ENCODE results near the gene OSBPL2.

The OSBPL2 gene

GRCh38 chr20:62287129-62287528 is 48.8 kb downstream of the OSBPL2 start:
- DNase-seq, result no peak

- no peak for DNase-seq
Measured at GRCh38 chr20:62287759-62288534, 49.6 kb downstream of the OSBPL2 start.

GRCh38 chr20:62288535-62289105 is 50.3 kb downstream of the OSBPL2 start:
- DNase-seq, result no peak

GRCh38 chr20:62289131-62289530 is 50.8 kb downstream of the OSBPL2 start:
- DNase-seq, result no peak

- no peak for DNase-seq
Measured at GRCh38 chr20:62289898-62290297, 51.6 kb downstream of the OSBPL2 start.

- DNase-seq, result no peak
Measured at GRCh38 chr20:62291251-62292066, 53.1 kb downstream of the OSBPL2 start.

GRCh38 chr20:62292108-62292507 is 53.8 kb downstream of the OSBPL2 start:
- no peak for DNase-seq

GRCh38 chr20:62293111-62293784 is 54.9 kb downstream of the OSBPL2 start:
- no peak for DNase-seq

- DNase-seq, result no peak
Measured at GRCh38 chr20:62293946-62294345, 55.6 kb downstream of the OSBPL2 start.

- DNase-seq, result no peak
Measured at GRCh38 chr20:62294516-62294915, 56.2 kb downstream of the OSBPL2 start.

GRCh38 chr20:62296724-62297448 is 58.6 kb downstream of the OSBPL2 start:
- no peak for DNase-seq

GRCh38 chr20:62297449-62298227 is 59.3 kb downstream of the OSBPL2 start:
- no peak for DNase-seq

GRCh38 chr20:62298577-62299249 is 60.4 kb downstream of the OSBPL2 start:
- no peak for DNase-seq

- no peak for DNase-seq
Measured at GRCh38 chr20:62299666-62300236, 61.4 kb downstream of the OSBPL2 start.

GRCh38 chr20:62300319-62300718 is 62.0 kb downstream of the OSBPL2 start:
- no peak for DNase-seq

GRCh38 chr20:62301111-62301668 is 62.9 kb downstream of the OSBPL2 start:
- no peak for DNase-seq

- peak; percentile 96 for DNase-seq
Measured at GRCh38 chr20:62301773-62302340, 63.5 kb downstream of the OSBPL2 start.

- peak; percentile 97 for DNase-seq
Measured at GRCh38 chr20:62302341-62303061, 64.2 kb downstream of the OSBPL2 start, which contains the start of gene ADRM1. ADRM1 (plus strand) TSS chr20:62302997; CDS start chr20:62303569, 572 bp downstream.

GRCh38 chr20:62303062-62303339 is 64.7 kb downstream of the OSBPL2 start:
- no peak for DNase-seq
